T-helper 1 cell treated with Interleukin-12 subunit alpha and Interleukin-12 subunit beta and Interleukin-4 antibody, amounts not matched to agents 30 μg/mL and 1 μg/mL, for 36 hours (primary cell): Measurements from ENCODE around the gene ZNF91.
"Not testable (repeated sequence)": the region's sequence is repeated elsewhere in the genome, so short reads cannot be mapped to it uniquely, and the experiment has no call there.

Source experiments
- H3K27ac Mint-ChIP-seq: one replicate; pipeline ENCODE4 v1.8.0; 2021; ENCODE audit warnings: mild to moderate bottlenecking, mixed read lengths
- H3K27me3 Mint-ChIP-seq: one replicate; pipeline ENCODE4 v1.8.0; 2021; ENCODE audit warnings: low read depth, mixed read lengths
- H3K36me3 Mint-ChIP-seq: one replicate; pipeline ENCODE4 v1.8.0; 2021; ENCODE audit warnings: low read depth, mixed read lengths
- H3K4me1 Mint-ChIP-seq: one replicate; pipeline ENCODE4 v1.8.0; 2021; ENCODE audit warnings: low read depth, mixed read lengths
- H3K4me3 Mint-ChIP-seq: one replicate; pipeline ENCODE4 v1.8.0; 2021; ENCODE audit warnings: mild to moderate bottlenecking, moderate library complexity, mixed read lengths
- H3K9me3 Mint-ChIP-seq: one replicate; pipeline ENCODE4 v1.8.0; 2021; ENCODE audit warnings: mixed read lengths

Gene ZNF91

DNA sequence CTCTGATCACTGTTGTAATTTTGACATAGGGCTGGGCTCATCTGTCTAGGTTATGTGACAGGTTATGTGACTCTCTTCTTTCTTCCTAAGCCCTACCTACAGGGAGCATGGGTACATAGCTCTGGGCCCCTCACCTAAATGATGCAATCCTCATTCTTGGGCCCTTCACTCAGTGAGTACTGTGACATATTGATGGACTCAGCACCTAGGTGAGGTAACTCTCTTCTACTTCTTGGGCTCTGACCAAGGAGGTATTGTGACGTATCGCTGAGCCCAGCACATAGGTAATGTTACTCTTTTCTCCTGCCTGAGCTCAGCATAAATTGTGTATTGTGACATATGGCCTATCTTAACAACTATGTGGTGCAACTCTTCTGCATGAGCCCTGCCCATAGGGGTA is 76.3 kb downstream of the ZNF91 start:
- H3K27me3 Mint-ChIP-seq, H3K27ac Mint-ChIP-seq, H3K4me1 Mint-ChIP-seq, H3K4me3 Mint-ChIP-seq, H3K36me3 Mint-ChIP-seq: not testable (repeated sequence)
- H3K9me3 Mint-ChIP-seq = peaks cover 70% of the 10 kb centered on the region

DNA sequence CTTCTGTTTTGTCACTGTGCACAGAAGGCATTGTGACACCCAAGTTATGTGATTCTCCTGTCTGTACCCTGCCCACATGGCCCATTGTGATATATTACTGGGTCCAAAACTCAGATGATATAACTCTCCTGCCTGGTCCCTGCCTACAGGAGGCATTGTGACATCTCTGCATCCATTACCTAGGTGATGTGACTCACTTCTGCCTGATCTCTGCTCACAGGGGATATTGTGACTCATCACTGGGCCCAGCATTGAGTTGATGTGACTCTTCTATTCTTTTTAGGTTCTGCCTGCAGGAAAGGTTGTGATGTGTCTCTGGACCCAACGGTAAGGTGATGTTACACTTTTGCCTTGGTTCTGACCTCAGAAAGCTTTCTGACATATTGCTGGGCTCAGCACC is 77.1 kb downstream of the ZNF91 start:
- Mint-ChIP-seq H3K9me3 (peaks cover 67% of the 10 kb centered on the region), H3K36me3 (no peaks in the 10 kb centered on the region), H3K4me3 (no peak overlapping the region), H3K4me1 (no peaks in the 10 kb centered on the region), H3K27me3 (no peaks in the 10 kb centered on the region), H3K27ac (no peak overlapping the region)

DNA sequence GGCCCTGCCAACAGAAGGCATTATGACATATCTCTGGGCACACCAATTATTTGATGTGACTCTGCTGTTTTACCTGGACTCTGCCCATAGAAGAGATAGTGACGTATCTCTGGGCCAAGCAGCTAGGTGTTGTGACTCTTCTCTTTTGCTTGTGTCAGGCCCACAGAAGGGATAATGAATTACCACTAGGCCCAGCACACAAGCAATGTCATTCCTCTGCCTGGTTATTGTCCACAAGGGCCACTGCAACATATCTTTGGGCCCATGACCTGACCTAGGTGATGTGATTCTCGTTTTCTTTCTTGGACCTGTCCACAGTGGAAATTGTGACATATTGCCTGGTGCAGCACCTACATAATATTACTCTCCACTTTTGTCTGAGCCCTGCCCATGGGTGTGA is 80.0 kb downstream of the ZNF91 start:
- H3K27ac Mint-ChIP-seq = no peak overlapping the region
- no peaks in the 10 kb centered on the region for H3K36me3 Mint-ChIP-seq

DNA sequence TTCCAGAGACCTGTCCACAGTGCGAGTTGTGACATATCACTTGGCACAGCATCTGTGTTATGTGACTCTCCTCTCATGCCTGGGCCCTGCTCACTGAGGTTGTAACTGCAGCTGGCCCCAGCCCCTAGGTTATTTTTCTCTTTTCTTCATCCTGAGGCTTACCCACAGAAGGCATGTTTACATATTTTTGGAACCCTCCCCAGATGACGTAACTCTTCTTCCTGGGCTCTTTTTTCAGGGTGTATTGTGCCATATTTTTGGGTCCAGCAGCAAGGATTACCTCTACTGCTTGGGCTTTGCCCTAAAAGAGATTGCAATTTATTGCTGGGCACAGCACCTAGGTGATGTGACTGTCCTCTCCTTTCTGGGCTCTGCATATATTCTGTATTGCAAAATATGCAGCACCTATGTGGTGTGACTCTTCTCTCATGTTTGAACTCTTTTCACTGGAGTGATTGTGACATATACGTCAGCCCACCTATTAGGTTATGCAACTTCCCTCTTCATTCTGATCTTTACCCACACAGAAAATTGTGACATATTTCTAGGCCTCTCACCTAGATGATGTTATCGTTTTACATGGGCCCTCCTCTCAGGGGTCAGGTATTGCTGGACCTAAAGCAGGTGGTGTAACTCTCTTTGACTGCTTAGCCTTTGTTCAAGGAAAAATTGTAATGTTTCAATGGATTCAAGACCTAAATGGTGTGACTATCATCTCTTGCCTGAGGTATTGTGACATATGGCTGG is 80.6 kb downstream of the ZNF91 start:
- Mint-ChIP-seq H3K4me1 (no peaks in the 10 kb centered on the region), H3K4me3 (no peak overlapping the region), H3K27ac (no peak overlapping the region), H3K27me3 (no peaks in the 10 kb centered on the region), H3K9me3 (peaks cover 71% of the 10 kb centered on the region), H3K36me3 (no peaks in the 10 kb centered on the region)

More for the DNA sequence above, 80.0 kb downstream of the ZNF91 start:
- Mint-ChIP-seq H3K4me1 (no peaks in the 10 kb centered on the region), H3K4me3 (no peak overlapping the region), H3K27me3 (no peaks in the 10 kb centered on the region), H3K9me3 (peaks cover 69% of the 10 kb centered on the region)

DNA sequence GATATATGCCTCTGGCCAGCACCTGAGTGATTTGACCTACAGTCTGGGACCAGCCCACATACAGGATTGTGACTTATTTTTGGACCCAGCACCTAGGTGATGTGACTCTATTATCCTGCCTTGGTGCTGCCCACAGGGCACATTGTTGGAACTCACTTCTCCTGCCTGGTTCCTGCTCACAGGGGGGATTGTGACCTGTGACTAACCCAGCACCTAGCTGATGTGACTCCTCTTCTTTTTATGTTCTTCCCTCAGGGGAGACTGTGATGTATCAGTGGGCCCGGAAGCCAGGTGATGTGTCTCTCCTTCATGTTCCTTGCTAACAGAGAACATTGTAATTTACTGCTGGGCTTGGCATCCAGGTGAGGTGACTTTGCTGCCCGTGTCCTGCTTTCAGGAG is 82.1 kb downstream of the ZNF91 start:
- H3K36me3 Mint-ChIP-seq = no peaks in the 10 kb centered on the region
- H3K27me3 Mint-ChIP-seq = no peaks in the 10 kb centered on the region
- H3K4me3 Mint-ChIP-seq = no peak overlapping the region
- H3K4me1 Mint-ChIP-seq = no peaks in the 10 kb centered on the region
- H3K27ac Mint-ChIP-seq = no peak overlapping the region
- peaks cover 71% of the 10 kb centered on the region for H3K9me3 Mint-ChIP-seq

DNA sequence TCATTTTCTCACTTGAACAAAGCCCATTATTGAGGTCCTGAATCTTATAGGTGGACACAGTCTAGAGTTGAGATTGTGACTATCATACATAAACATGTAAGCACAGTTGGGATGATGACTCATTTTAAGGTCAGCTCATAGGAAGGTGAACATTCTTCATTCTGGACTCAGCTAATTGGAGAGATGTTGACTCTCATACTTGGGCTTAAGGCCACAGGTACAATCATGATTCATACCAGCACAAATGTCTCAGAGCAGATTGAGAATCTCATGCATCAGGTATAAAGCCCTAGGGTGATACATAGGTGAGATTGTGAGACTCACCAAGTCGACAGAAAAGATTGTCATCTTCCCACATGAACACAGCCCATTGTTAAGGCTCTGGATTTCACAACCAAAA is 82.8 kb downstream of the ZNF91 start:
- no peak overlapping the region for H3K27ac Mint-ChIP-seq

DNA sequence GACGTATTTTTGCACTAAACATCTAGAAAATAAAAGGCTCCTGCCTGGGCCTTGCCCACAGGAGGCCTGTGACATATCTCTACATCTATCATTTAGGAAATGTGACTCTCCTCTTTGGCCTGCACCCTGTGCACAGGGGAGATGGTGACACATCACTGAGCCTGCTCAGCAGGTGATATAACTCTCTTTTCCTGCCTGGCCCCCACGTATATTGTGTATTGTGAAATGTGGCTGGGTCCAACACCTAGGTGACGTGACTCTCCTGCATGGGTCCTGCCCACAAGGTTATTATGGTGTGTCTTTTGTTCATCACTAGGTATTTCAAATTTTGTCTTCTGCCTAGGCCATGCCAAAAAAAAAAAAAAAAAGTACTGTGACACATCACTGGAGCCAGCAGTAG is 83.7 kb downstream of the ZNF91 start:
- Mint-ChIP-seq H3K27ac (no peak overlapping the region), H3K36me3 (no peaks in the 10 kb centered on the region), H3K4me1 (no peaks in the 10 kb centered on the region), H3K9me3 (peaks cover 66% of the 10 kb centered on the region), H3K27me3 (no peaks in the 10 kb centered on the region), H3K4me3 (no peak overlapping the region)

More for the DNA sequence above, 82.8 kb downstream of the ZNF91 start:
- Mint-ChIP-seq H3K4me3 (no peak overlapping the region), H3K4me1 (no peaks in the 10 kb centered on the region), H3K9me3 (peaks cover 66% of the 10 kb centered on the region), H3K36me3 (no peaks in the 10 kb centered on the region), H3K27me3 (no peaks in the 10 kb centered on the region)

DNA sequence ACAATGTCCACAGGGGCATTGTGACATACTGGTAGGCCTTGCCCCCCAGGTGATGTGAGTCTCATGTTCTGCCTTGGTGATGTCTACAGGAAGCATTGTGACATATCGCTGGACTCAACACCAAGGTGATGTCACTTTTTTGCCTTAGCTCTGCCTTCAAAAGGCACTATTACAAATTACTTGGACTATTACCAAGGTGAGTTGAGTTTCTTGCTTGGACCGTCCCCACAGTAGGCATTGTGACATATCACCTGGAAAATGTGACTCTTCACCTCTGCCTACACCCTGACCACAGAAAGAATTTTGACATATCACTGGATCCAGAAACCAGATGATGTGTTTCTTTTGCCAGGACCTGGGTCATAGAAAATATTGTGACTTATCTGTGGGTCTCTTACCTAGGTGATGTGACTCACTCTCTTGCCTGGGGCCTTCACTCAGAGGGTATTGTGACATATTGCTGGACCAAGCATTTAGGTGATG is 84.5 kb downstream of the ZNF91 start:
- Mint-ChIP-seq H3K9me3 (peaks cover 63% of the 10 kb centered on the region), H3K4me1 (no peaks in the 10 kb centered on the region), H3K4me3 (no peak overlapping the region), H3K27me3 (no peaks in the 10 kb centered on the region), H3K27ac (no peak overlapping the region), H3K36me3 (no peaks in the 10 kb centered on the region)

DNA sequence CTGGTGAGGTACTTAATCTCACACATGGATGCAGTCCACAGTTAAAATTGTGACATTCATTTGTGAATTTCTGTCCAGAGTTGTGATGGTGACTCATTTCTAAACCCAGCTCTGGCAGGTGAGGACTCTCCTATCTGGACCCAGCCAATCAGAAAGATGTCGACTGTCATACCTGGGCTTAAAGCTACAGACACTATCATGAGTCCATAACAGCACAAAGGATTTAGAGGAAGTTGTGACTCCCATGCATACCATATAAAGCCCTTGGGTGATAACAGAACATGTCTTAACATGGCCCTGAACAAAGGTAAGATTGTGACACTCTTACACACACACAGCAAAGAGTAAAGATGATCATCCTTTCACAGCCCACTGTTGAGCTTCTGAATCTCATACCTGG is 85.3 kb downstream of the ZNF91 start:
- Mint-ChIP-seq H3K4me3 (no peak overlapping the region), H3K4me1 (no peaks in the 10 kb centered on the region), H3K36me3 (no peaks in the 10 kb centered on the region), H3K9me3 (peaks cover 62% of the 10 kb centered on the region), H3K27ac (no peak overlapping the region), H3K27me3 (no peaks in the 10 kb centered on the region)

DNA sequence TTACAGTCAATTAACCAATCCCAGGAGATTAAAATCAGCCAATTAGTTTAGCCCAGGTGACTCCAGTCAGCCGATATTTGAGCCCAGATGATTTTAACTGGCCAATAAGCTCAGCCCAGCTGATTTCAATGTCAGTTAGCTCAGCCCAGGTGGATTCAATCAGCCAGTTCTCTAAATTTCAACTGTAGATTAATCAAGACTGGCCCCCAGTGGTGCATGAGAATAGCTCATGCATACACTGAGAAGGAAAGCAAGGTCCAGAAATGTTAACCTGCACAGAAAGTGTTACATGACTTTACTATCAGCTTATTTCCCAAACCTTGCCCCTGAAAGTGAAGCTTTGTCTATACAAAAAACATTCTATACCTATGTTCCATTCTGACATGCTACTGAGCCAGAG is 89.7 kb downstream of the ZNF91 start:
- Mint-ChIP-seq H3K36me3 (no peaks in the 10 kb centered on the region), H3K27ac (no peak overlapping the region), H3K9me3 (peaks cover 54% of the 10 kb centered on the region), H3K4me3 (no peak overlapping the region), H3K27me3 (no peaks in the 10 kb centered on the region), H3K4me1 (no peaks in the 10 kb centered on the region)

DNA sequence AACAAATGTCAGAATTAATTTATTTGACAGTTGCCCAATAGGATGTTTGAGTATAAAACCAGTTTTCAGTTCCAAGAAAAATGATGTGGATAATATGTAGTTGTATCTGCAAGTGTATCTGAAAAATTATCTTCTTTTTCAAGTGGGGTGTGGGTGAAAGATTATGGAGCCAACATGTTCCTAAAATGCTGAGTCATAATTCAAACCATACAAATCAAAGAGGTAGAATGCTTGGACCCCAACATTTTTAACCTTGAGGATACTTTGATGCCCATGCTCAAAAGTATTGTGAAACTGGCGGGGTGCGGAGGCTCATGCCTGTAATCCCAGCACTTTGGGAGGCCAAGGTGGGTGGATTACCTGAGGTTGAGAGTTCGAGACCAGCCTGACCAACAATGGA is 91.0 kb downstream of the ZNF91 start:
- H3K4me3 Mint-ChIP-seq = no peak overlapping the region
- no peaks in the 10 kb centered on the region for H3K27me3 Mint-ChIP-seq
- H3K4me1 Mint-ChIP-seq = no peaks in the 10 kb centered on the region
- peaks cover 55% of the 10 kb centered on the region for H3K9me3 Mint-ChIP-seq
- no peaks in the 10 kb centered on the region for H3K36me3 Mint-ChIP-seq
- H3K27ac Mint-ChIP-seq = no peak overlapping the region

DNA sequence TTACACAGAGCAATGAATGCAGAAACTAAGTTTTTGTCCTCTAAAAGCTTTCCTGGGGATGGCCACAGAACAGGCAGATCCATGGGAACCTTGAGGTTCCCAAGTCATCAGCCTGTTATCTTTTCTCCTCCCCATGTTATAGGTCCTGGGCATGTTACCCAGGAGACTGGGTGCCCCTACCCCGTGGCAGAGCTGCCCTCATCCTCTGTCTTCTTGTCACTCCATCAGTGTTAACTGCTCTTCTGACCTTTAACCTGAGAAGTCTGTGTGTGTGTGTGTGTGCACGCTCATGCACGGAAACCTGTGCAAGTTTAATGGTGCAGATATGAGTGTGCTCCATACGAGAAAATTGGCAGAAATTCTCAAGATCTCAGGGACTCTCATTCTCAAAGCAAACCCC is 101.1 kb downstream of the ZNF91 start:
- no peaks in the 10 kb centered on the region for H3K27me3 Mint-ChIP-seq

DNA sequence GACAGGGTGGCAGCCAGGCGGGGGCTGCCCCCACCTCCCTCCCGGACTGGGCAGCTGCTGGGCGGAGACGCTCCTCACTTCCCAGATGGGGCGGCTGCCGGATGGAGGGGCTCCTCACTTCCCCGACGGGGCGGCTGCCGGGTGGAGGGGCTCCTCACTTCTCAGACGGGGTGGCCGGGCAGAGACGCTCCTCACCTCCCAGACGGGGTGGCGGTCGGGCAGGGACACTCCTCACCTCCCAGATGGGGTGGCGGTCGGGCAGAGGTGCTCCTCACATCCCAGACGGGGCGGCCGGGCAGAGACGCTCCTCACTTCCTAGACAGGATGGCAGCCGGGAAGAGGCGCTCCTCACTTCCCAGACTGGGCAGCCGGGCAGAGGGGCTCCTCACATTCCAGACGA is 105.3 kb downstream of the ZNF91 start:
- peaks cover 47% of the 10 kb centered on the region for H3K9me3 Mint-ChIP-seq
- H3K4me1 Mint-ChIP-seq, H3K36me3 Mint-ChIP-seq, H3K4me3 Mint-ChIP-seq, H3K27me3 Mint-ChIP-seq, H3K27ac Mint-ChIP-seq: not testable (repeated sequence)

More for the DNA sequence above, 101.1 kb downstream of the ZNF91 start:
- Mint-ChIP-seq H3K9me3 (peaks cover 38% of the 10 kb centered on the region), H3K4me3 (no peak overlapping the region), H3K27ac (no peak overlapping the region), H3K36me3 (no peaks in the 10 kb centered on the region), H3K4me1 (no peaks in the 10 kb centered on the region)
